ENCODE measurements around the gene ARHGAP33.

The ARHGAP33 gene

DNA sequence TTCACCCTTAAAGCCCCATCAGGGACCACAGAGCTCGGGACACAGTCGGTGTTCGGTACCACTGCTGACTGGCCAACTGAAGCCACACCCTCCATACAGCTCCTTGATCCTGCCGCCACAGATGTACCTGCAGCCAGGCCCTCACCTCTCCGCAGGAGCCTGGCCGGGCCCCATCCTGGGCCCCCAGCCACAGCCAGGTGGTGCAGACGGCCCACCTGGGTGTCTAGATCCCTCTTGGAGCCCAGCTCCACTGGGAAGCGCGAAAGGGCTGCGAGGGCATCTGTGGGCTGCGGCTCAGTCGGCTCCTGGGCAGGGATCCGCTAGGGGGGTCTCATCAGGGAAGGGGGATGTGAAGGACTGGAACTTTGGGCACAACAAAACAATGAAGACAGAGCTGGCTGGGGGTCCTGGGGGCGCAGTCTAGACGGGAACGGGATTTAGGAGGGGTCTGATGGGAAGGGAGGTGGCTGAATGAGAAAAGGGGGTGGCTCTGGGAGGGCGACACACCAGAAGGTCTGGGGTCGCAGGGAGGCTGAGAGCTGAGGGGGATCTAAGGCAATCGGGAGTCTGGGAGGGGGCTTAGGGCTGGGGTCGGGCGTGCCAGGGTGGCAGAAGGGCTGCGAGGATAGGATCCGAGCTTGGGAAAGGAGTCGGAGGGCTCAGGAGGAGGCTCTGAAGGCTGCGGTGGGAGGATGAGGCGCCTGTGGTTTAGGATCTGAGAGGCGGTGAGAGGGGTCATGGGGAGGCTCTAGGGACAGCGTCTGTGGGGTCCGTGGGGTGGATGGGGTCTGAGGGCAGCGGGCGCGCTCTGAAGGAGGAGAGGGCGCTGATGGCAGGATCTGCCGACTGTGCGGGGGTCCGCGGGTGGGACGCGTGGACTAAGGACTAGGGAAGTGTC, 21.5 kb downstream of the ARHGAP33 start:
- Histone ChIP-seq H3K27ac (no peak overlapping the region), H3K4me3 (no peak overlapping the region)
- TF ChIP-seq, protein P1, sequence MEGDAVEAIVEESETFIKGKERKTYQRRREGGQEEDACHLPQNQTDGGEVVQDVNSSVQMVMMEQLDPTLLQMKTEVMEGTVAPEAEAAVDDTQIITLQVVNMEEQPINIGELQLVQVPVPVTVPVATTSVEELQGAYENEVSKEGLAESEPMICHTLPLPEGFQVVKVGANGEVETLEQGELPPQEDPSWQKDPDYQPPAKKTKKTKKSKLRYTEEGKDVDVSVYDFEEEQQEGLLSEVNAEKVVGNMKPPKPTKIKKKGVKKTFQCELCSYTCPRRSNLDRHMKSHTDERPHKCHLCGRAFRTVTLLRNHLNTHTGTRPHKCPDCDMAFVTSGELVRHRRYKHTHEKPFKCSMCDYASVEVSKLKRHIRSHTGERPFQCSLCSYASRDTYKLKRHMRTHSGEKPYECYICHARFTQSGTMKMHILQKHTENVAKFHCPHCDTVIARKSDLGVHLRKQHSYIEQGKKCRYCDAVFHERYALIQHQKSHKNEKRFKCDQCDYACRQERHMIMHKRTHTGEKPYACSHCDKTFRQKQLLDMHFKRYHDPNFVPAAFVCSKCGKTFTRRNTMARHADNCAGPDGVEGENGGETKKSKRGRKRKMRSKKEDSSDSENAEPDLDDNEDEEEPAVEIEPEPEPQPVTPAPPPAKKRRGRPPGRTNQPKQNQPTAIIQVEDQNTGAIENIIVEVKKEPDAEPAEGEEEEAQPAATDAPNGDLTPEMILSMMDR (IDR thresholded peaks at IDR 0.05) = no peak
- no peak for DNase-seq (ENCODE audit: low spot score)

DNA sequence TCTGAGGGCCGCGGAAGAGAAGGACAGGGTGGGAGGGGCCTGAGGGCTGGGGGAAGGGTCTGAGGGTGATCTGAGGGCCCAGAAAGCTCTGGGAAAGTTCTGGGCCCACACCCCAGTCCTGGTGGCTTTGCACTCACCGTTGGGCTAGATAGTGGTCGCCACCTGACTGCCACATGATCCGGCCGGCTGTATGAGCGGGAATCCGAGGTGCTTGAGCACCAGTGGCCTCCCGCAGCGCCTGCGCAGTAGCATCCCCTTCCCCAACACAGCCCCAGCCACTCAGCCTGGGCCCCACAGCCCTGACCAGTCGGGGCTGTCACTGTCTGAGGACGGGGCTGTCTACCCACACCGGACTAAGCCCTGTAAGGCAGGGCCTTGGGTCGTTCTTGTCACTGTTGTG, 22.3 kb downstream of the ARHGAP33 start:
- DNase-seq (ENCODE audit: low spot score) = no peak
- H3K4me3 ChIP-seq = no peak overlapping the region
- no peak overlapping the region for H3K27ac ChIP-seq
- TF ChIP-seq, protein P1 (IDR thresholded peaks at IDR 0.05) = no peak

DNA sequence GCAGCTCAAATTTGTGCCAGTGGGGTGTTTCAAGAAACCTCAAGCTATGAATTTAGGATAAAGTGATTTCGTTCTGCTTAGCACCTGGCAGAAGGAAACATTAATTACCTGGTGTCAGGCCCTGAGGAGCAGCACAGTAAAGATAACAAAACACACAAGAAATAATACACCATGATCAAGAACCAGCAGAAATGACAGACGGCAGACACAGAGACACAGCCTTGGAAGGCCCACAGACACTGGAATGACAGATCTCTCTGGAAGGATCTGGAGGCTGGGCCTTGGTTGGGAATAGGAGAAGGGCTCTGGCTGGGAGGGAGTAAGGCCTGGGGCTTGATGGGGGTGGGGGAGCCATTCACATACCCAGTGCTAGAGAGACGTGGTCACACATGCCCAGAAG, 26.5 kb downstream of the ARHGAP33 start:
- Histone ChIP-seq H3K4me3 (no peak overlapping the region), H3K27ac (no peak overlapping the region)
- TF ChIP-seq, protein P1 (IDR thresholded peaks at IDR 0.05) = no peak
- no peak for DNase-seq (ENCODE audit: low spot score)

DNA sequence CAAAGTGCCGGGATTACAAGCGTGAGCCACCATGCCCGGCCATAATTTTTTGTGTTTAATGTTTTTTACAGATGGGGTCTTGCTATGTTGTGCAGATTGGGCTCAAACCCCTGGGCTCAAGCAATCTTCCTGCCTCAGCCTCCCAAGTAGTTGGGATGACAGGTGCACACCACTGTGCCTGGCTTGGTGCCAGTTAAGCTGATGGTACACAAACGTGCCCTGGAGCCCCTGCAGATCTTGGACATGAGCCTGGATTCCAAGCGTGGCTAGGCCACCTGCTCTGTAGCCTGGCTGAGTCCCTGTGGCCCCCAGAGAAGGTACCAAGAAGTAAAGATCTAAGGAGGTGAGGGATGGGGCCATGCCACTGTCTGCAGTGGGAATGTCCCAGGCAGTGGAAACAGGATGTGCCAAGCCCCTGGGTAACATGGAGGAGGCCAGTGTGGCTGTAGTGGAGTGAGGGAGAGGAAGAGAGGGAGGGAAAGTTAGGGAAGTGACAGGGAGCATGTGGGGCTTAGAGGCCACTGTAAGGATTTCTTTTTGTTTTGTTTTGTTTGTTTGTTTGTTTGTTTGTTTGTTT, 30.2 kb downstream of the ARHGAP33 start:
- no peak for DNase-seq (ENCODE audit: low spot score)
- no peak overlapping the region for H3K27ac ChIP-seq
- no peak overlapping the region for H3K4me3 ChIP-seq
- TF ChIP-seq, protein P1 (IDR thresholded peaks at IDR 0.05) = no peak

DNA sequence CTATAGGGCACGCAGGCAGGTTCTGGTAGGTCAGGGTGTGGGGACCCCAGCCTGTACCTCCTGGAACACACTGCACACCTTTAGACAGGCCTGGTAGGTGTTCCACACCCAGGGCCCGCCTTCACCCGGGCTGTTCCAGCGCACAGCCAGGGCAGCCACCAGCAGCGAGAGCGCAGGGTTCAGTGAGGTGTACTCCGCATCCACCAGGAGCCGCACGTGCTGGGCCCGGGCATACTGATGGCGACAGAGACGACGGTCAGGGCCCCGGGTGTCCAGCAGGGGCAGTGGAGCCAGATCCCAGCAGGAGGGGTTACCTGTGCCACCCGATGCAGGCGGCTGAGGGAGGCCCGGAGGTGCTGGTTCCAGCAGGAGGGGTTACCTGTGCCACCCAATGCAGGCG, 31.2 kb downstream of the ARHGAP33 start:
- Histone ChIP-seq H3K4me3 (no peak overlapping the region), H3K27ac (no peak overlapping the region)
- DNase-seq (ENCODE audit: low spot score) = no peak
- TF ChIP-seq, protein P1 (IDR thresholded peaks at IDR 0.05) = no peak

DNA sequence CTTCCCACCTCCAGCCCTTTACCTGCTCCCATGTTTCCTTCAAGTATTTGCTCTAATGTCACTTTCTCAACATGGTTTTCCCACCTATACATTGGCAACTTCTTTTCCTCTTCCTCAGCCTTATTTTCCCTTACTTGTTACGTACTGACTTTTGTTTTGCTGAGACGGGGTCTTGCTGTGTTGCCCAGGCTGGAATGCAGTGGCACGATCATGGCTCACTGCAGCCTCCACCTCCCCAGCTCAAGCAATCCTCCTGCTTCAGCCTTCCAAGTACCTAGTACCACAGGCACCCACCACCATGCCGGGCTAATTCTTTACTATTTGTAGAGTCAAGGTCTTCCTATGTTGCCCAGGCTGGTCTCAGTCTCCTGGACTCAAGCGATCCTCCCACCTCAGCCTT, 32.3 kb downstream of the ARHGAP33 start:
- H3K27ac ChIP-seq = no peak overlapping the region
- H3K4me3 ChIP-seq = no peak overlapping the region
- TF ChIP-seq, protein P1 (IDR thresholded peaks at IDR 0.05) = no peak
- no peak for DNase-seq (ENCODE audit: low spot score)
